Ovary (tissue), 9 donors: ENCODE measurements around the gene OSBPL1A. TPM values are rescaled to one million over a fixed set of nuclear protein-coding genes. Genes with fewer than 3 reads are reported as not detected.

Experiments
- DNase-seq, 5 donors: peaks; one replicate each; pipeline ENCODE4 v3.0.0-alpha.2; 2019 to 2020
- H3K27ac ChIP-seq, 2 donors: fragments of 200-600 bp; one replicate each; pipeline versions ENCODE4 v1.5.1 to v1.8.0; 2019 to 2022
- H3K27me3 ChIP-seq: fragments of 200-600 bp; one replicate; pipeline ENCODE4 v1.8.0; 2022
- H3K36me3 ChIP-seq: fragments of 200-600 bp; sonication (generic); one replicate; pipeline ENCODE4 v1.5.1; 2019
- H3K4me1 ChIP-seq: one replicate; pipeline ENCODE4 v1.8.1; 2013; ENCODE audit warnings: mild to moderate bottlenecking, moderate library complexity; ENCODE audit not compliant: insufficient read depth
- H3K4me3 ChIP-seq: fragments of 200-600 bp; sonication (generic); one replicate; pipeline ENCODE4 v1.5.1; 2017
- H3K9me3 ChIP-seq, 2 donors: fragments of 200-600 bp in 1 of 2; sonication (generic) in 1 of 2; one replicate each; pipeline versions ENCODE4 v1.5.1 to v1.8.1; 2013 to 2019; ENCODE audit warnings: mild to moderate bottlenecking in 1 of 2, moderate library complexity in 1 of 2
- CTCF ChIP-seq, 3 donors: fragments of 450-650 bp in 2 of 3; fragments of 200-600 bp in 1 of 3; IDR thresholded peaks; one replicate each; pipeline versions ENCODE4 v1.5.1 to v1.8.0; 2016 to 2022; ENCODE audit warnings: antibody characterized with exemption in 3 of 3, mild to moderate bottlenecking in 1 of 3
- EP300 ChIP-seq: sonication (generic); formaldehyde crosslinking; IDR thresholded peaks from one replicate; pipeline ENCODE4 v1.6.1; 2017; ENCODE audit warnings: antibody characterized with exemption
- POLR2A ChIP-seq: fragments of 450-650 bp; IDR thresholded peaks from one replicate; pipeline ENCODE4 v1.6.1; 2017; ENCODE audit warnings: antibody characterized with exemption, mild to moderate bottlenecking, moderate library complexity
- WGBS, 3 donors: extraction: QIAGEN DNeasy Blood & Tissue Kit in 1 of 3; methylation state at CpG; one replicate each; pipeline versions ENCODE4 v1.1.5 to v1.1.7; 2013 to 2017; 5-methylcytosine and 5-hydroxymethylcytosine counted together
- intact Hi-C, 4 donors: fragments of 100-400 bp; cut with DNase I; formaldehyde crosslinking; loops; one replicate each; pipeline versions ENCODE4 v1.11.0 to v1.15.1; 2022 to 2023
- polyA plus RNA-seq, 2 donors: library from polyadenylated mRNA; stranded (reverse); fragments of 200-250 nt in 1 of 2; fragments of 350-450 nt in 1 of 2; fragmentation: Illumina TruSeq in 1 of 2; extraction: RNeasy Lipid Tissue Mini Kit (QIAGEN cat#74804) in 1 of 2; gene quantifications; one replicate each; pipeline ENCODE4 v1.2.3, GENCODE V29; 2013 to 2014
- total RNA-seq, 7 donors: library from RNA; depleted of rRNA in 2 of 7; stranded (reverse); fragments of >200 nt in 2 of 7; fragmentation: NEBNext Ultra II Directional in 3 of 7; extraction: Animal tissue kit (Norgen Biotek cat#: 25700) in 3 of 7; gene quantifications; one replicate each; pipeline versions ENCODE4 v1.1.0 to v1.2.4, GENCODE V29; 2016 to 2023
- donor health status: DM: no; HTN: no; CAD: no; lungs with moderate emphysema.
- donor health status: DM: no; HTN: no; CAD: no.
- donor health status: Bipolar disorder and iron deficiency.
- donor health status: DM: yes; HTN: yes; CAD: no.
- donor health status: DM: no; HTN: no; CAD: no.
- donor health status: DM: yes; HTN: yes; CAD: no.

Gene OSBPL1A
- total and polyA plus RNA-seq, 9 donors, result 28.1 to 68.9 (median 40.2) TPM

GRCh38 chr18:24212939-24213338 lies 184.7 kb downstream of the OSBPL1A start:
- no peak overlapping the region for H3K27ac ChIP-seq
- intact Hi-C loops, result no loop called here

DNA sequence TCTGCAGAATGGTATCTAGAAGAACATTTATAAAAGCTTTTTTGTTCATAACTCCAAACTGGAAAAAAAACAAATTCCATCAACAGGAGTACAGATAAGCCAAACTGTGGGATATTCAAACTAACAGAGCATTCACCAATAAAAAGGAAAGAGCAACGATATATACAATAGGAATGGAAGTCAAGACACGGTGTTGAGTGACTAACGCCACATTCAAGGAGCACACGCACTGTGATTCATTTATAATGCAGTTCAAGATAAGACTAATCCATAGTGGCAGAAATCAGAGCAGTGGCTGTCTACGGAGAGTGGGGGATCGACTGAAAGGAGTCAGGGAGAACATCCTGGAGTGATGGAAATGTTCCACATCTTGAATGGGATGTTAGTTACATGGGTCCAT lies 188.1 kb downstream of the OSBPL1A start:
- Histone ChIP-seq H3K4me3 (no peak overlapping the region), H3K4me1 (peaks cover under 1% of the 10 kb centered on the region), H3K27ac (no peak overlapping the region), H3K36me3 (no peaks in the 10 kb centered on the region), H3K9me3 (no peaks in the 10 kb centered on the region), H3K27me3 (no peaks in the 10 kb centered on the region)
- intact Hi-C loops, result no loop called here
- 81 to 96% (median 88%) methylated on average over 6 of the region's 6 CpGs for WGBS, 3 donors
- no peak for DNase-seq
- TF ChIP-seq EP300, result no peak
- TF ChIP-seq CTCF (IDR thresholded peaks at IDR 0.05), result no peak
- TF ChIP-seq POLR2A, result no peak

More at GRCh38 chr18:24212939-24213338, 184.7 kb downstream of the OSBPL1A start:
- DNase-seq, result no peak
- peaks cover 1% of the 10 kb centered on the region for H3K4me1 ChIP-seq
- no peak for TF ChIP-seq POLR2A
- TF ChIP-seq EP300, result no peak
- no peak for TF ChIP-seq CTCF (IDR thresholded peaks at IDR 0.05)
- H3K9me3 ChIP-seq, result no peaks in the 10 kb centered on the region
- 84 to 92% (median 92%) methylated on average over 6 of the region's 6 CpGs for WGBS, 3 donors
- H3K36me3 ChIP-seq, result no peaks in the 10 kb centered on the region
- no peak overlapping the region for H3K4me3 ChIP-seq
- no peaks in the 10 kb centered on the region for H3K27me3 ChIP-seq

- no peaks in the 10 kb centered on the region for H3K27me3 ChIP-seq
- WGBS, 3 donors, result 46 to 50% (median 49%) methylated on average over 2 of the region's 2 CpGs
- H3K4me3 ChIP-seq, result no peak overlapping the region
- no peak for TF ChIP-seq EP300
- no peak for TF ChIP-seq POLR2A
- TF ChIP-seq CTCF (IDR thresholded peaks at IDR 0.05), result no peak
- H3K4me1 ChIP-seq, result no peaks in the 10 kb centered on the region
- H3K36me3 ChIP-seq, result no peaks in the 10 kb centered on the region
- intact Hi-C loops, result no loop called here
- no peaks in the 10 kb centered on the region for H3K9me3 ChIP-seq
- no peak for DNase-seq
- no peak overlapping the region for H3K27ac ChIP-seq
Observed at GRCh38 chr18:24208270-24209035, 189.2 kb downstream of the OSBPL1A start.

- Histone ChIP-seq H3K4me3 (no peak overlapping the region), H3K27ac (no peak overlapping the region), H3K9me3 (no peaks in the 10 kb centered on the region), H3K27me3 (no peaks in the 10 kb centered on the region), H3K36me3 (no peaks in the 10 kb centered on the region), H3K4me1 (peaks cover 1% of the 10 kb centered on the region)
- intact Hi-C loops, result no loop called here
- 88 to 94% (median 91%) methylated on average over 3 of the region's 3 CpGs for WGBS, 3 donors
- TF ChIP-seq EP300, result no peak
- TF ChIP-seq CTCF (IDR thresholded peaks at IDR 0.05), result no peak
- DNase-seq, result no peak
Observed at GRCh38 chr18:24204904-24205303, 192.7 kb downstream of the OSBPL1A start.
